ENCODE results near the gene TMCO4.

DNA sequence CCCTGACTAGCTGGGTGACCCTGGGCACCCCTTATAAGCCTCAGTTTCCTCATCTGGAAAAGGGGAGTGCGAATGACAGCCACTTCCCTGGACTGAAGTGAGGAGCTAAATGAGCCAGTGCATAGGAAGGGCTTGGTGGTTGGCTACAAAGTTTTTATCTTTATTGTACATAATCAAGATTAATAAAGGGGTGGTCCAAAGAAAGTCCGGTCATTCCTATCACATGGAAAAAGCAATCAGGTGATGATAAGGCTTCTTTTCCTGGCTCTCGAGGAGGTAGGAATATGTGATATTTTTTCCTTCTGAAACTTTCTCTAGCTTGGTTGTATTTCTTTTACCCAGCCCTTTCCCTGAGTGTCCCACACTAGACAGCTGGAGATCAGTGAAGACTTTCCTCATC, 56.5 kb downstream of the TMCO4 start:
- TF ChIP-seq CTCF (IDR thresholded peaks at IDR 0.05), result no peak
- no peak for TF ChIP-seq POLR2A (IDR thresholded peaks at IDR 0.05)
